Lung (tissue), 12 donors: ENCODE measurements around the gene MYH13. TPM values are rescaled to one million over a fixed set of nuclear protein-coding genes. Genes with fewer than 3 reads are reported as not detected.

Experiments used
- ATAC-seq: fragments of 200-7000 bp; cut with Tn5 transposase; one replicate; pipeline ENCODE4 v1.9.1; 2020; ENCODE audit warnings: moderate number of reproducible peaks; ENCODE audit not compliant: insufficient read depth, low FRiP score
- DNase-seq, 3 donors: peaks; one replicate each; pipeline ENCODE4 v3.0.0-alpha.2; 2013 to 2017
- H3K27ac ChIP-seq, 2 donors: one replicate each; pipeline ENCODE4 v1.5.1; 2013; ENCODE audit warnings: mild to moderate bottlenecking in 2 of 2, moderate library complexity in 2 of 2, control low read depth in 1 of 2, inconsistent platforms in 1 of 2, low read depth in 1 of 2, low read length in 1 of 2
- H3K27me3 ChIP-seq, 3 donors: one replicate each; pipeline ENCODE4 v1.5.1; 2013; ENCODE audit warnings: low read length in 2 of 3; ENCODE audit not compliant: control insufficient read depth in 3 of 3, insufficient read depth in 3 of 3
- H3K36me3 ChIP-seq, 4 donors: one replicate each; pipeline ENCODE4 v1.5.1; 2013; ENCODE audit warnings: low read length in 4 of 4, mild to moderate bottlenecking in 1 of 4, moderate library complexity in 1 of 4; ENCODE audit not compliant: control insufficient read depth in 4 of 4, insufficient read depth in 4 of 4
- H3K4me1 ChIP-seq, 5 donors: one replicate each; pipeline ENCODE4 v1.5.1; 2013; ENCODE audit warnings: low read length in 5 of 5, mild to moderate bottlenecking in 2 of 5, moderate library complexity in 1 of 5; ENCODE audit not compliant: control insufficient read depth in 5 of 5, insufficient read depth in 5 of 5
- H3K4me3 ChIP-seq: one replicate; pipeline ENCODE4 v1.5.1; 2013; ENCODE audit warnings: mild to moderate bottlenecking, control low read depth, moderate library complexity
- H3K9ac ChIP-seq, 2 donors: one replicate each; pipeline ENCODE4 v1.5.1; 2013; ENCODE audit warnings: low read length in 2 of 2, control low read depth in 1 of 2; ENCODE audit not compliant: insufficient read depth in 1 of 2
- H3K9me3 ChIP-seq, 4 donors: one replicate each; pipeline ENCODE4 v1.5.1; 2013; ENCODE audit warnings: low read length in 3 of 4, mild to moderate bottlenecking in 1 of 4, moderate library complexity in 1 of 4; ENCODE audit not compliant: control insufficient read depth in 4 of 4, insufficient read depth in 3 of 4
- CTCF ChIP-seq: IDR thresholded peaks from 2 replicates; pipeline ENCODE4 v1.5.1; 2012; ENCODE audit warnings: mild to moderate bottlenecking; ENCODE audit errors: control extremely low read depth, extremely low read depth
- WGBS, 2 donors: extraction: QIAGEN DNeasy Blood & Tissue Kit; methylation state at CpG; one replicate each; pipeline ENCODE4 v1.1.7; 2013; 5-methylcytosine and 5-hydroxymethylcytosine counted together
- polyA plus RNA-seq, 2 donors: library from polyadenylated mRNA; stranded (reverse); fragments of 200-250 nt; gene quantifications; one replicate each; pipeline ENCODE4 v1.2.1, GENCODE V29; 2013
- total RNA-seq, 2 donors: library from RNA; depleted of rRNA in 1 of 2; stranded (reverse); fragments of >200 nt in 1 of 2; gene quantifications; one replicate each; pipeline ENCODE4 v1.2.1, GENCODE V29; 2014 to 2021
- donor health status: control.
- donor health status: control.
- donor health status: Bipolar disorder and iron deficiency.
- donor health status: healthy.
- donor health status: DM: yes; HTN: yes; CAD: no.

The MYH13 gene
- total and polyA plus RNA-seq, 4 donors: 0.02 TPM; not detected in 3

GRCh38 chr17:10325031-10325695 is 47.6 kb downstream of the MYH13 start:
- no peak for ATAC-seq
- H3K27ac ChIP-seq: no peak overlapping the region
- 73 to 80% methylated on average over 4 of the region's 4 CpGs for WGBS, 2 donors
- no peak overlapping the region for H3K4me3 ChIP-seq
- H3K27me3 ChIP-seq: no peaks in the 10 kb centered on the region
- no peaks in the 10 kb centered on the region for H3K4me1 ChIP-seq
- DNase-seq: no peak
- no peak for TF ChIP-seq CTCF
- no peak overlapping the region for H3K9ac ChIP-seq
- no peaks in the 10 kb centered on the region for H3K9me3 ChIP-seq
- H3K36me3 ChIP-seq: no peaks in the 10 kb centered on the region

DNA sequence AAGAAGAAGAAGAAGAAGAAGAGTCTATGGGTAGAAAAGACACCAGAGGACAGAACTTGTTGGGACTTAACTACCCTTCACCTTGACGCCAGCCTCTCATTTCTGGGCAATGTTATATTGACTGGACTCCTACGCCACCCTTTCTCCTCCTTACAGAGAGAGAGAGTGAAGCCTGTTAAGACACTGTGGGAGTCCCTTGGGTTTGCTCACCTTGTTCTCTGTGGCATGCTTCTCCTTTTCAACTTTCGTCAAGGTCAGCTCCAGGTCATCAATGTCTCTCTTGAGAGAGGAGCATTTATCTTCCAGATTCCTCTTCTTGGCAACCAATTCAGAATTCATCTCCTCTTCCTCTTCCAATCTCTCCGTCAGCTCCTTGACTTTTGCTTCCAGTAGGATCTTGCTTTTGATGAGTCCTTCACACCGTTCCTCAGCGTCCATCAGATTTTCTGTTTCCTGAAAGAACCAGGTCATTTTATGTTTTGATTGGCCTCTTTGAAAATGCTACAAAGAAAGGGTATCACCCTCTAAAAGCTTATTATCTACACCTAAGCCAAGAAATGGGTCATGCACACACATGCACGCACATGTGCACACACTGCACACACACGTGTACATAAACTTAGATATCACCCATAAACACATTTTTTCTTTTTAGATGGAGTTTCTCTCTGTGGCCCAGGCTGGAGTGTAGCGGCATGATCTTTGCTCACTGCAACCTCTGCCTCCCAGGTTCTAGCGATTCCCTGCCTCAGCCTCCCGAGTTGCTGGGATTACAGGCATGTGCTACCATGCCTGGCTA is 48.8 kb downstream of the MYH13 start:
- Histone ChIP-seq H3K9me3 (no peaks in the 10 kb centered on the region), H3K4me3 (no peak overlapping the region), H3K36me3 (no peaks in the 10 kb centered on the region), H3K27me3 (peaks cover 0 to 4% (median 0%) of the 10 kb centered on the region in 3 donors), H3K27ac (no peak overlapping the region), H3K9ac (no peak overlapping the region), H3K4me1 (no peaks in the 10 kb centered on the region)
- no peak for DNase-seq
- WGBS, 2 donors: 86 to 88% methylated on average over 11 of the region's 11 CpGs
- no peak for ATAC-seq
- TF ChIP-seq CTCF: no peak

GRCh38 chr17:10318535-10318934 is 54.3 kb downstream of the MYH13 start:
- H3K27me3 ChIP-seq: peaks cover 0 to 4% (median 0%) of the 10 kb centered on the region in 3 donors
- ATAC-seq: no peak
- no peak for DNase-seq
- H3K9me3 ChIP-seq: no peaks in the 10 kb centered on the region
- H3K36me3 ChIP-seq: no peaks in the 10 kb centered on the region
- no peak overlapping the region for H3K4me3 ChIP-seq
- no peak overlapping the region for H3K9ac ChIP-seq
- H3K27ac ChIP-seq: no peak overlapping the region
- H3K4me1 ChIP-seq: peaks cover 0 to 2% (median 0%) of the 10 kb centered on the region in 5 donors
- TF ChIP-seq CTCF: no peak
- WGBS, 2 donors: 44 to 49% methylated on average over 9 of the region's 9 CpGs
